Measurements from ENCODE around the gene CA5A.

Gene CA5A

GRCh38 chr16:87848676-87849345 lies 87.5 kb downstream of the CA5A start:
- DNase-seq (ENCODE audit: low read depth) = no peak

GRCh38 chr16:87847785-87848675 lies 88.3 kb downstream of the CA5A start:
- no peak for DNase-seq (ENCODE audit: low read depth)

- DNase-seq (ENCODE audit: low read depth) = no peak
Observed at GRCh38 chr16:87847467-87847784, 88.9 kb downstream of the CA5A start.

GRCh38 chr16:87846705-87847466 lies 89.4 kb downstream of the CA5A start:
- no peak for DNase-seq (ENCODE audit: low read depth)

- DNase-seq (ENCODE audit: low read depth) = no peak
Observed at GRCh38 chr16:87845807-87846619, 90.3 kb downstream of the CA5A start.

- DNase-seq (ENCODE audit: low read depth) = no peak
Observed at GRCh38 chr16:87845213-87845612, 91.1 kb downstream of the CA5A start.

GRCh38 chr16:87844809-87845208 lies 91.5 kb downstream of the CA5A start:
- no peak for DNase-seq (ENCODE audit: low read depth)

- no peak for DNase-seq (ENCODE audit: low read depth)
Observed at GRCh38 chr16:87844120-87844733, 92.1 kb downstream of the CA5A start.

GRCh38 chr16:87843678-87844105 lies 92.6 kb downstream of the CA5A start:
- DNase-seq (ENCODE audit: low read depth) = no peak

- no peak for DNase-seq (ENCODE audit: low read depth)
Observed at GRCh38 chr16:87842209-87842869, 94.0 kb downstream of the CA5A start.

GRCh38 chr16:87841340-87842208 lies 94.8 kb downstream of the CA5A start:
- no peak for DNase-seq (ENCODE audit: low read depth)

GRCh38 chr16:87840271-87840978 lies 95.9 kb downstream of the CA5A start:
- peak; percentile 58 for DNase-seq (ENCODE audit: low read depth)

GRCh38 chr16:87839542-87840270 lies 96.6 kb downstream of the CA5A start:
- no peak for DNase-seq (ENCODE audit: low read depth)

GRCh38 chr16:87838643-87839541 lies 97.4 kb downstream of the CA5A start:
- DNase-seq (ENCODE audit: low read depth) = no peak
